Fibroblast of skin of abdomen (primary cell): ENCODE measurements around the gene OPCML.

ENCODE experiments used
- DNase-seq: peaks from one replicate; pipeline ENCODE4 v3.0.0-alpha.2; 2013

Gene OPCML

GRCh38 chr11:132971351-132971750 is 561.0 kb downstream of the OPCML start:
- DNase-seq, result no peak

- no peak for DNase-seq
These were observed 562.4 kb downstream of the OPCML start for GRCh38 chr11:132969892-132970291.

- peak; percentile 94 for DNase-seq
These were observed 570.3 kb downstream of the OPCML start for GRCh38 chr11:132962041-132962440.

DNA sequence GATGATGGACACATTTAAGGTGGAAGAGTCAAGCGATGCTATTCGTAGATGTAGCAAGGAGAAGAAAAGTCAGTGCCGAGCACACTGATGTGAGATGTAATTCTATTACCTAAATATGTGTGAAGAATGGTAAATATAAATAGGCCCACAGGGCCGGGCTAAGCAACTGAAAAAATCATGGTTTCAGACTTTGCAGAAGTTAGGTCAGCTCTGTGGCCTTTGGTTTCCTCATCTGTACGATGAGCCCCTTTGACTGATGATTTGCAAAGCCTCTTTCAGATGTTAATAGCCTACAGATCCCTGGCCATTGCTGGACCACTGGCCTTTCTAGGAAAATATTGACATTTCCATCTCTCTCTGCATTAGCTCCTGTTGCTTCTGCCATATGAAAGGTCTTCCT is 570.8 kb downstream of the OPCML start:
- no peak for DNase-seq

DNA sequence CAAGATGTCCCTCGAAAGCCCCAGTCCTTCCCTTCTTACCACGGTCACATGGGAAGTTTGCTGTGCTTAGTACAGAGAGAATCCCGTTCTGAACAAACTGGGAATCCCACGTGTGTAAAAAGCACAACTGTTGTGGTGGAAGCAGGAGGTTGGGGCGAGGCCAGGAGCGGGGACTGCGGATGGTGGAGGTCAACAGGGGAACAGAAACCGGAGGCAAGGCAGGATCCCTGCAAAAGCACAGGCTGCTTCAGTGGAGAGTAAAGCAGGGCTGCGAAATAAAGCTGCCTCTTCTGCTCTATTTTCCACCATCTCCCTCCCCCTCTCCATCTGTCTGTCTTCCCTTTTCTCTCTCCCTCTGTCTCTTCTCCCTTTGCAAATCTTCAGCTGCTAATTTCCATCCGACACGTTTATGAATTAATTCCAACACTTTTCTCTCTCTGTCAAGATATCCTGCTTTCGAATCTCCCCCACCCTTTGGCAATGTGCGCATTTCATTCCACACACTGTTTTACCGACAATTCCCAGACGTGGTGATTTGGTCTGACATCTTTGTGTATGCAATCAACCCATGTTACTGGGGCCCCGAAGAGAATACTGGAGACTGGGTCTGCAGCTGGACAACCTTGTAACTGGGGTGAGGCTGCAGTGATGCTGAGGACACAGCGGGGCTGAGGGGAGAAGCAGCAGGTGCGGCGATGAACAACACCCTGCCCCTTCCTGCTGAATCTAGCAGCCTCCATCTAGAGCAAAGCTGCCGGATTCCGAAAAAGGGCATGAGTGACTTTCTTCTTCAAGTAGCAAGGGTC is 571.8 kb downstream of the OPCML start:
- DNase-seq, result no peak

DNA sequence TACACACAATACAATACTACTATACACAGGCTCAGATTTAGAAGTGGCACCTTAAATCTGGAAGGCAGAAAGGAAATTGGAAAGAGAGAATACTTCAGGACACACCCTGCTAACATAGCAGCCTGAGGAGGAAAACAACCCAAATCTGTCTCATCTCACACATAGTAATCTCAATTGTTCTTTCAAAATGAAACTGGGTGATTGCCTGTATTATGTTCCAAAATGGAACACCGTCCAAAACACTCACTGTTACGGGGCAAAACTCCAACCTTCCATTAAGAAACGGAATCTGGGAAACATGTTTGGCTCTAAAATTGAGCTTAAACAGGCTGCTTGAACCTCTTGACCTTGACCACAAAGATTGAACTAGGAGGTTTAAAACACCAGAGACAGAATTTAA is 572.6 kb downstream of the OPCML start:
- DNase-seq, result no peak

- no peak for DNase-seq
These were observed 574.4 kb downstream of the OPCML start for GRCh38 chr11:132957881-132958280.

- DNase-seq, result no peak
These were observed 584.0 kb downstream of the OPCML start for GRCh38 chr11:132948252-132948651.

DNA sequence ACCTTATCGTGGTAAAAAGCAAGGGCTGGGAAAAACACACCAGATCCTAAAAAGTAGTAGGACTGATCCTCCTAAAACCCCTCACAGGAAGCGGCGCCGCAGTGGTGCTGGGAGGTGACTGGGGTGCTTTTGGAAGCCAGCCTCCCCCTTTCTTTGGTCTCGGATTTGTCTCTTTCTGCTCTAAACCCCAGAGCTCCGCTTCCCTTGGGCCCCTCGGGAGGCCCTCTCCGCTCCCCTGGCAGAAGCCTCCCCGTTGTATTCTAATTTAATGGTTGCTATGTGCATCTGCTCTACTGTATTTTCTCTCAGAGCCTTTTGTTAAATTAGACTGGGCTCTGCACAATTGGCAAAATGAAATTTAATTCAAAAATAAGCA is 587.7 kb downstream of the OPCML start:
- DNase-seq, result no peak

- peak; percentile 4 for DNase-seq
These were observed 588.4 kb downstream of the OPCML start for GRCh38 chr11:132943706-132944568.

DNA sequence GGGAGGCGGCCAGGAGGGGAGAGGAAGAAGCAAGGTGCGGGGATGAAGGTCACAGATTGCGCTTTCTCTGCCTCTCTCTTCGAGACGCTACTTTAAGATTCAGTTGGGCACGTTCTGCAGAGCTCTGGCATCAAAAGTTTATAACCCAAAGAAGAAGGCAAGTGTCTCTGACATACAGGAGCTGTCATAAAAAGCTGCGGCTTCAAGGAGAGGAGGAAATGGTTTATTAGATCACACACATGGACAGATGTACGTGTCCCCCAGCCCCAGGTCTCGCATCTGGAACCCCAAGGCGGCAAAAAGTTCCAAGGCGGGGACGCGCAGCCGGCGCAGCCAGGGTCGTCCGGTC is 589.0 kb downstream of the OPCML start:
- peak; percentile 10 for DNase-seq

DNA sequence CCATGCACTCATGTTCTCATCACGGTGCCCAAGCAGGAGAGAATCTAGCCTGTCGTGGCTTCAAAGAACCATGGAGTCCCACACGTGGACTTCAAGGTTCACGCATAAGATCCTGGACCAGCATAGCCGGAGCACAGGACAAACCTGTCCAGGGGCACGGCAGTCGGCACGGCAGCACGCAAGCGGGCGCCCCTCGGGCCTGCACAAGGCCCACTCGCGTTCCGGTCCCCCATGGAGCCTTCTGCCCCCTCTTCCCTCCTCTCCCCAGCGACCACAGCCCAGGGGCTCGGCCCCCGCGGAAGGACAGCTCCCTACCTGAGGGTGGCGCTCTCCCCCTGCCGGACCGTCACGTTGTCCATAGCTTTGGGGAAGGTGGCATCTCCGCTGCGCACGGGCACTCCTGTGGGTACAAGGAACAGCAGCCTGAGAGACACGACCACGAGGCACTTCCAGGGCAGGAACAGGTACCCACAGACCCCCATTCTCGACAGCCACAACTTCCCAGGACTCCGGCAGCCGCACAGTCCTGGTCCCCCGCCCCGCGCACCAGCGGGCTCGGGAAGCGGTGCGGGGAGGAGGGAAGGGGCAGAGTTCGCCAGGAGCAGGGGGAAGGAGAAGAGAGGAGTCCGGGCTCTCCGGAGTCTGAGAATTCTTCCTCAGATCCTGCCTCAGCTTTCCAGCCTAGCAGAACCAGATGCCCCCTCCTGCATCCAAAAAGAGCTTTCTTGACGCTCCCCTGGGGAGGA is 589.5 kb downstream of the OPCML start:
- no peak for DNase-seq

GRCh38 chr11:132941761-132942160 is 590.5 kb downstream of the OPCML start:
- no peak for DNase-seq

DNA sequence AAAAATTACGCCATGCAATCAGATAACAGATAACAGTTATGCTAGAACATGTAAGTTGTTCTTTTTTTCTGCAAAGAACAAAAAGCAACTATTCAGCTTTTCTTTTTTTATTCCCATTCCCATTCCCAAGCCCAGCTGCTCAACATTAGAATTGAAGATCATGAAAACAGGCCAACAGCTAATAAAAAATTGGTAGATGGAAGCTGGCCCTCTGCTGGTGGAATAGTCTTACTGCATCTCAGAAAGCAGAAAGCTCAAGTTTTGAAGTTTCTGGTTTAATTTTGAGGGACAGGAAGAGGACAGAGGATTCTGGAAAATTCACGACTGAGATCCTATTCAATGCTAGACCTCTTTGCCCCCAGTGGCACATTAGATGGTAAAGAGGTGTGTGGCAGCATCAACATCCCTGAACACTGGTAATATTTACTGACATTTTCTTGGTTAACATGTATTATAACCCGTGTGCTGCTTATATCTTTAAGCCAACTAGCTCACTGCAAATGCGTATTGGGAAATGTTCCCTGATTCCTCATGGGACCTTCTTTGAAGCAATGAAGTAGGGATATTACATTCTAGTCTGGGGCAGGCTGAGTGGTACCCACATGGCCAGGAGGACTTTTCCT is 591.2 kb downstream of the OPCML start:
- peak; percentile 45 for DNase-seq

GRCh38 chr11:132937016-132937415 is 595.3 kb downstream of the OPCML start:
- no peak for DNase-seq

- DNase-seq, result no peak
These were observed 596.9 kb downstream of the OPCML start for GRCh38 chr11:132935383-132935782.

GRCh38 chr11:132933703-132934102 is 598.6 kb downstream of the OPCML start:
- DNase-seq, result no peak

DNA sequence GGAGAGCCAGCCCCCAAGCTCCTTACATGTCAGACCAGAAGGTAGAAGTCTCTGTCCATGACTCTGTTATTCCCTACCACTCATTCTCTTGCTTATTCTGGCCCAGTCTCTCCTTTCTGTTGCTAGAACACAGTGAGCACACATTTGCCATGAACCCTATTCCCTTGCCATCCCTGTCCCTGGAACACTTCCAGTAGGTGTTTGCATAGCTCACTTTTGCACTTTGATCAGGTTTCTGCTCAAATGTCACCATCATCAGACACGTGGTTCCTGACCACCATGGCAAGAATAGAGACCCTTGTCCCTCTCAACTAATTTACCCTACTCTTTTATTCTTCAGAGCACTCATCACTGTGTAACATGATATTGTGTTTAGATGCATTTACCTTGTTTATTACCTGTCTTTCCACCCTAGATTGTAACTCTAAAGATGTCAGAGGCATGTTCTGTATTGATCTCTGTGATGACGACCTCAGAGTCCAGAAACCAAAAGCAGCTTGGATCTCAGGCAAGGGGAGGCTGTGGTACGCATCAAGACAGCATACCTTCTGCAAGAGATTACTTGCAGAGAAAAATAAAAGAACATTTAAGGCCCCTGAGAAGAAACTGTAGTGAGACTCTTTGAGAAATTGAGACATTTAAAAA is 606.4 kb downstream of the OPCML start:
- no peak for DNase-seq

- DNase-seq, result no peak
These were observed 610.7 kb downstream of the OPCML start for GRCh38 chr11:132921597-132921996.

DNA sequence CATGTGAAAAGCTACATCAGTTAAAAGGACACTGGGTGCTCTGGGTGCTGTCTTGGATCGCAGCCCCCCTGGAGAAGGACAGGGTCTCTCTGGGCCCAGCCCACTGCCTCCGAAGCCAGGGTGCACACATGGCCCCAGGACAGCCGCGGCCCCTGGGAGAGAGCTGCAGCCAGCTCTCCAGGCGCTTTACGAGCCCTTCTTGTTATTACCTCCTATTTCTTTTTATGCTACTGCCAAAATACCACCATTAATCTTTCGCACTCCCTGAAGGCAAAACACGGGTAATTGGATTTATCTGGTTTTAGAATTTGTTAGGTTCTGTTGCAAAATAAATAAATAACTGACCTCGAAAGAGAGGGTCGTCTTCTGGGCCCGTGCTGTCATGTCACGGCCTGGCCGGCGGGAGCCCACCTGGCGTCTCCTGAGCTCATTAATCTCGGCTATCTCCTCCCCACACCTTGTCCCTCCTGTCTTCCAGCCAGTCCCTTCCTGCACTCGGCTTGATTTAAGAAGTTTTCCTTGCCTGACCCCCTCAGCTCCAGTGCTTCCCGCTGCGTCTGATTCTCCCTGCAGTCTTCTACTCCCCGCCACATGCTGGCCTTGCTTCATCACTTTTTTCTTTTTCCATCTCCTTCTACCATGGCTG is 611.7 kb downstream of the OPCML start:
- DNase-seq, result no peak

GRCh38 chr11:132914600-132914999 is 617.7 kb downstream of the OPCML start:
- no peak for DNase-seq

DNA sequence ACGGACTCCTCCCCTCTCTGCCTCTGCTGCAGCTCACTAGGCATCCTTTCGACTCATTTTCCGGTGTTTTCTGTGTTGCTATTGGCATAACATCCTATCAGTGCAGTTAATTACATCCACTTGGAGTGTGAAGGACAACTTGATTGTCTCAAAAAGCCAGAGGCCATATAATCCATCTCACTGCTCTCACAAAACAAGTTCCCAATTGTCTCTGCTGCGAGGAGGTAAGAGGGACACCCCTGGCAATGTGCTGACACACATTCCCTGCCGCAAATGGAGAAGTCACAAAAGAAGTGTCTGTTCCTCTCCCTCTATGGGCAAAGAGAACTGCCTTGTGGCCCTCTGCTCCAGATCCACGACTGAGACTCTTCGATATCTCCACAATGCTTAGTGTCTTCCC is 618.4 kb downstream of the OPCML start:
- DNase-seq, result no peak
